ENCODE measurements around the gene LRMDA. TPM values are rescaled to one million over a fixed set of nuclear protein-coding genes. Genes with fewer than 3 reads are reported as not detected.

LRMDA gene
- total RNA-seq, 2 donors from 2014 or later = 9.6 to 12.6 TPM

DNA sequence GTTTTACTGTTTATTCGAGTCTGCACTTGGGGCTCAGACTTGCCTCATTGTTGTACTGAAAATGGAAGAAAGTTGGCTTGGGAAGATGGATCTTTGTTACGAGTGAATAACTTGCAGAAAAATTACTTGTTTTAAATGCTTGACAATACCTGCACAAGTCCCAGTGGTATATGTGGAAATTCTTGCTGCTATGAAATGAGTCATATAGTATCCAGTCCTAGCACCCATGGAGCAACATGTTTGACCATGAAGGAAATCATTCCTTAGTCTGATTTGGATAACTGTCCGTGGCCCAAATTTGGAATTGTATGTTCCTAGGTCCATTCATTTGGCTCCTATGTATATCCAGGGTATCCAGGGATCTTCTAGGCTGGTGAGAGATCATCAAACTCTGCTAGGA is 1109.4 kb downstream of the LRMDA start:
- DNase-seq (ENCODE audit: low spot score) = no peak
- Histone ChIP-seq H3K27me3 (replicated peaks; ENCODE audit: insufficient read depth) (no peaks in the 10 kb centered on the region), H3K9me3 (no peaks in the 10 kb centered on the region), H3K4me3 (no peak overlapping the region), H3K4me1 (replicated peaks) (no peaks in the 10 kb centered on the region), H3K36me3 (no peaks in the 10 kb centered on the region), H3K27ac (no peak overlapping the region)
- 78% methylated on average over 3 of the region's 3 CpGs for WGBS
- intact Hi-C loops (cut with DNase I) = loop anchor here (10.0 kb wide), 2 partner anchors 236 to 766 kb away; no protein-coding TSS in a partner anchor
- TF ChIP-seq POLR2A (IDR thresholded peaks at IDR 0.05) (no peak), POLR2AphosphoS5 (IDR thresholded peaks at IDR 0.05) (no peak)
- TF ChIP-seq, protein P1, sequence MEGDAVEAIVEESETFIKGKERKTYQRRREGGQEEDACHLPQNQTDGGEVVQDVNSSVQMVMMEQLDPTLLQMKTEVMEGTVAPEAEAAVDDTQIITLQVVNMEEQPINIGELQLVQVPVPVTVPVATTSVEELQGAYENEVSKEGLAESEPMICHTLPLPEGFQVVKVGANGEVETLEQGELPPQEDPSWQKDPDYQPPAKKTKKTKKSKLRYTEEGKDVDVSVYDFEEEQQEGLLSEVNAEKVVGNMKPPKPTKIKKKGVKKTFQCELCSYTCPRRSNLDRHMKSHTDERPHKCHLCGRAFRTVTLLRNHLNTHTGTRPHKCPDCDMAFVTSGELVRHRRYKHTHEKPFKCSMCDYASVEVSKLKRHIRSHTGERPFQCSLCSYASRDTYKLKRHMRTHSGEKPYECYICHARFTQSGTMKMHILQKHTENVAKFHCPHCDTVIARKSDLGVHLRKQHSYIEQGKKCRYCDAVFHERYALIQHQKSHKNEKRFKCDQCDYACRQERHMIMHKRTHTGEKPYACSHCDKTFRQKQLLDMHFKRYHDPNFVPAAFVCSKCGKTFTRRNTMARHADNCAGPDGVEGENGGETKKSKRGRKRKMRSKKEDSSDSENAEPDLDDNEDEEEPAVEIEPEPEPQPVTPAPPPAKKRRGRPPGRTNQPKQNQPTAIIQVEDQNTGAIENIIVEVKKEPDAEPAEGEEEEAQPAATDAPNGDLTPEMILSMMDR (IDR thresholded peaks at IDR 0.05) = no peak

DNA sequence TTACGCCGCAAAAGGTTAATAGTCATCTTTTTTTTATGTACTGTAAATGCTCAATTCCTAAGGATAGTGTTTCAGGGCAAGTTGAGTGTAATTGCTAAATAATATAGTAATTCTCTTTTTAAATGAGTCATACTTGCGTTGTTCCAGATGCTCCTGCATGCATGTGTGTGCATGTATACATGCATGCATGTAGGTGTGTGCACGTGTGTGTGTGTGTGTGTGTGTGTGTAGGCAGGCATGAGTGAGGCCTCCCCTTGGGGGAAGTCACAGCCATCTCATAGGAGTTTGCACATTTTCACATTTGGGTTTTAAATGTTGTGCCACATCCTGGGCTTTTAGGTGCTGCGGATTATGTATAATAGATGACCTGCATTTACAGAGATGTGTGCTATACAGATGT is 1110.4 kb downstream of the LRMDA start:
- no peak overlapping the region for H3K27ac ChIP-seq
- no peak overlapping the region for H3K4me3 ChIP-seq
- TF ChIP-seq POLR2AphosphoS5 (IDR thresholded peaks at IDR 0.05) = no peak
- no peak for TF ChIP-seq POLR2A (IDR thresholded peaks at IDR 0.05)
- TF ChIP-seq, protein P1 (IDR thresholded peaks at IDR 0.05) = no peak
- no peak for DNase-seq (ENCODE audit: low spot score)
- no peaks in the 10 kb centered on the region for H3K9me3 ChIP-seq
- no peaks in the 10 kb centered on the region for H3K27me3 ChIP-seq (replicated peaks; ENCODE audit: insufficient read depth)
- H3K36me3 ChIP-seq = no peaks in the 10 kb centered on the region
- intact Hi-C loops (cut with DNase I) = loop anchor here (10.0 kb wide), 2 partner anchors 237 to 767 kb away; no protein-coding TSS in a partner anchor
- whole genome bisulfite sequencing = 85% methylated on average over 5 of the region's 5 CpGs
- H3K4me1 ChIP-seq (replicated peaks) = no peaks in the 10 kb centered on the region

DNA sequence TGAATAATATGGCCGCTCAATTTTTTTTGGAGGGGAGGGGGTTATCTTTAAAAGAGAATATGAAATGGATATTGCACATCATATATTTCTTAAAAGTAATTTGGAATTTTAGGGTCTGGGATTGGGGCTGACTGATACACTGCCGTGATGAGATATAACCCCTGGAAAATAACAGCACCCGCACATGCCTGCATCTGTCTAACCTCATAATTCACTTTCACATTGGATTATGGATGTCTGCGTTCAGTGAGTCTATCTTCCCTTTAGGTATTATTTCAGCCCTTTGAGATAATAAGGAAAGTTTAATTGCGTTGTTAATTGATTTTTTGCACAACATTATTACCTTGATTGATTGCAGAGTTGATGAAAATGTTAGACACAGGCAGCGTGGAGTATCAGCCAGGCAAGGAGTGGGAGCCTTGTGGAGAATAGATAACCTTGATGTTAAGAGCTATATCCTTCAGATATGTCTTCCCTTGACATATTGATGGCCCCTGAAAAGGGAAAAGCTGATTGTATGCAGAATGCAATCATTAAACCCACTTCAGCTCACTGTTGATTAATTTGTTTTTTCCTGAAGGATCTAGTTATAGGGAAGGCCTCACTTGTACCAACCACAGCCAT is 1111.0 kb downstream of the LRMDA start:
- no peaks in the 10 kb centered on the region for H3K4me1 ChIP-seq (replicated peaks)
- no peak for TF ChIP-seq POLR2A (IDR thresholded peaks at IDR 0.05)
- TF ChIP-seq POLR2AphosphoS5 (IDR thresholded peaks at IDR 0.05) = no peak
- TF ChIP-seq, protein P1 (IDR thresholded peaks at IDR 0.05) = no peak
- H3K4me3 ChIP-seq = no peak overlapping the region
- H3K9me3 ChIP-seq = no peaks in the 10 kb centered on the region
- 96% methylated on average over 6 of the region's 6 CpGs for WGBS
- H3K36me3 ChIP-seq = no peaks in the 10 kb centered on the region
- no peak for DNase-seq (ENCODE audit: low spot score)
- no peak overlapping the region for H3K27ac ChIP-seq
- no peaks in the 10 kb centered on the region for H3K27me3 ChIP-seq (replicated peaks; ENCODE audit: insufficient read depth)
- intact Hi-C loops (cut with DNase I) = loop anchor here (10.0 kb wide), 2 partner anchors 238 to 768 kb away; no protein-coding TSS in a partner anchor

DNA sequence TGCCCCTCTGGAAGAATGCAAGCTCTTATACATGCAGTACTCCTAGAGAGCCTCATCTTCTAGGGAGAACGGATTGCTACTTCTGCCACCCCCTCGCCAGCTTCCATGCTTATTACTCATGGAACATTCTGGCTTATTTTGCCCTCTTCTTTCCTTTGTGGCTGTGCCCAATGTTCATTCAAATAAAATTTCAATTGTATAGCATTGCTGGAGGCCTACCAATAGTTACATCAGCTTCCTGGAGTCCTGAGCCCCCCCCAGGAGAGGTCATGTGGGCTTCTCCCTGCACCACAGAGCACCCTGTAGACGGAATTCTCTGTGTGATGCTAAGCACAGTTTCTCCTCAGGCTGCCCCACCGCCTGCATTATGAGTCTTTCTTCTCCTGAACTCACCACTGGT is 1112.2 kb downstream of the LRMDA start:
- Histone ChIP-seq H3K36me3 (no peaks in the 10 kb centered on the region), H3K4me1 (replicated peaks) (no peaks in the 10 kb centered on the region), H3K27me3 (replicated peaks; ENCODE audit: insufficient read depth) (no peaks in the 10 kb centered on the region), H3K27ac (no peak overlapping the region), H3K4me3 (no peak overlapping the region), H3K9me3 (no peaks in the 10 kb centered on the region)
- no peak for DNase-seq (ENCODE audit: low spot score)
- TF ChIP-seq POLR2A (IDR thresholded peaks at IDR 0.05) = no peak
- WGBS = 82% methylated on average over 4 of the region's 4 CpGs
- intact Hi-C loops (cut with DNase I) = loop anchor here (10.0 kb wide), 2 partner anchors 239 to 769 kb away; no protein-coding TSS in a partner anchor

DNA sequence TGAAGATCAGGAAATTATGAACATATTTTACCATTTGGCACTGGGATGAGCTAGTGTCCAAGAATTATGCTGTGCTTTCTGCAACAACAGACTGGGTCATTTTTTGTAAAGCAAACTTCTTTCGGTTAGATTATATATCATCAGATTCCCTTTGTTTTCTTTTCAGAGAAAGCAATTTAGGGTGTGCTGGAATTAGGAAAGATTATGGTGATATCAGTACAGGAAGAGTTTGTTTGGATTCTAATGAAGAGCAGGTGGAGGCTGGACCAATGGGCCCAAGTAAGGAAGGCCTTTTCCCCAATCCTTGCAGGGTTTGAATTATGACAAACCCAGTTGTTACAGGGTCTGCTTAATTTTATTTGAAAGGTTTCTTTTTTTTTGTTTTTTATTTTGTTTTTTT is 1113.4 kb downstream of the LRMDA start:
- Histone ChIP-seq H3K36me3 (no peaks in the 10 kb centered on the region), H3K9me3 (no peaks in the 10 kb centered on the region), H3K4me3 (no peak overlapping the region), H3K27me3 (replicated peaks; ENCODE audit: insufficient read depth) (no peaks in the 10 kb centered on the region), H3K27ac (no peak overlapping the region), H3K4me1 (replicated peaks) (no peaks in the 10 kb centered on the region)
- TF ChIP-seq, protein P1 (IDR thresholded peaks at IDR 0.05) = no peak
- TF ChIP-seq POLR2AphosphoS5 (IDR thresholded peaks at IDR 0.05) (no peak), POLR2A (IDR thresholded peaks at IDR 0.05) (no peak)
- DNase-seq (ENCODE audit: low spot score) = no peak
- intact Hi-C loops (cut with DNase I) = loop anchor here (5.0 to 10.0 kb wide), 4 partner anchors 240 to 1142 kb away; partner anchors contain the start of gene ZNF503
- 62% methylated on average over 1 of the region's 1 CpG for whole genome bisulfite sequencing
